Posterior cingulate gyrus (tissue), 11 donors: Measurements from ENCODE around the gene ZXDC.

Experiments used
- DNase-seq, 10 donors: peaks; one replicate each; pipeline versions ENCODE4 v3.0.0 to v3.0.0-alpha.2; 2020 to 2021; ENCODE audit warnings: mixed read lengths in 3 of 10
- intact Hi-C: fragments of 100-400 bp; cut with DNase I; formaldehyde crosslinking; loops from one replicate; pipeline ENCODE4 v1.15.1; 2023

The ZXDC gene

GRCh38 chr3:126389794-126390146 lies 85.9 kb downstream of the ZXDC start:
- DNase-seq: peak in 1 of 10 donors; percentile 74
- intact Hi-C loops: loop anchor here (1.0 to 10.0 kb wide), 5 partner anchors 33 to 257 kb away; partner anchors contain the start of genes KLF15 and ZXDC

GRCh38 chr3:126389112-126389793 lies 86.4 kb downstream of the ZXDC start:
- intact Hi-C loops: loop anchor here (1.0 to 2.0 kb wide), 4 partner anchors 32 to 256 kb away; partner anchors contain the start of gene KLF15

More at GRCh38 chr3:126389112-126389793, 86.4 kb downstream of the ZXDC start:
- DNase-seq: peak; percentile 74 to 98 (median 88)
